Uterus (tissue), 4 donors: ENCODE results near the gene ZNRF2. TPM values are rescaled to one million over a fixed set of nuclear protein-coding genes. Genes with fewer than 3 reads are reported as not detected.

Experiments
- DNase-seq, 2 donors: peaks; one replicate each; pipeline ENCODE4 v3.0.0-alpha.2; 2019 to 2020
- H3K27ac ChIP-seq, 2 donors: fragments of 200-600 bp; sonication (generic); 1 replicate in 1 of 2; 2 replicates in 1 of 2; pipeline ENCODE4 v1.5.1; 2016 to 2018
- H3K27me3 ChIP-seq, 2 donors: fragments of 200-600 bp; sonication (generic); one replicate each; pipeline ENCODE4 v1.5.1; 2018 to 2019; ENCODE audit warnings: control low read depth in 1 of 2
- H3K36me3 ChIP-seq, 2 donors: fragments of 200-600 bp; sonication (generic); one replicate each; pipeline ENCODE4 v1.5.1; 2019; ENCODE audit warnings: control low read depth in 1 of 2
- H3K4me1 ChIP-seq, 2 donors: fragments of 200-600 bp; sonication (generic); one replicate each; pipeline ENCODE4 v1.5.1; 2018 to 2019; ENCODE audit warnings: control low read depth in 1 of 2
- H3K4me3 ChIP-seq, 2 donors: fragments of 200-600 bp; sonication (generic); 1 replicate in 1 of 2; 2 replicates in 1 of 2; pipeline ENCODE4 v1.5.1; 2018 to 2019; ENCODE audit warnings: mild to moderate bottlenecking in 1 of 2
- H3K9me3 ChIP-seq, 2 donors: fragments of 200-600 bp; sonication (generic); one replicate each; pipeline ENCODE4 v1.5.1; 2019; ENCODE audit warnings: control low read depth in 1 of 2
- POLR2A ChIP-seq, 2 donors: fragments of 450-650 bp; IDR thresholded peaks; one replicate each; pipeline ENCODE4 v1.6.1; 2016; ENCODE audit warnings: antibody characterized with exemption in 2 of 2, mild to moderate bottlenecking in 1 of 2, moderate library complexity in 1 of 2
- intact Hi-C: fragments of 100-400 bp; cut with DNase I; formaldehyde crosslinking; loops from one replicate; pipeline ENCODE4 v1.15.1; 2023; ENCODE audit warnings: low total_unique reads
- total RNA-seq, 4 donors: library from RNA; depleted of rRNA in 3 of 4; stranded (reverse); fragments of >200 nt in 3 of 4; gene quantifications; one replicate each; pipeline versions ENCODE4 v1.1.0 to v1.2.4, GENCODE V29; 2014 to 2023
- TF ChIP-seq, protein P1 (sequence below), 4 experiments: fragments of 200-600 bp in 2 of 4; fragments of 450-650 bp in 2 of 4; sonication (generic) in 2 of 4; IDR thresholded peaks; one replicate each; pipeline ENCODE4 v1.5.1; 2016 to 2019; ENCODE audit warnings: antibody characterized with exemption in 4 of 4, mild to moderate bottlenecking in 2 of 4, moderate library complexity in 1 of 4
- donor health status: DM: yes; HTN: yes; CAD: no.

Gene ZNRF2
- total RNA-seq, 4 donors from 2014 or later = 22.0 to 40.6 (median 27.3) TPM

GRCh38 chr7:30241767-30242166, 42.6 kb upstream of the ZNRF2 start:
- Histone ChIP-seq H3K4me1 (no peaks in the 10 kb centered on the region), H3K27ac (no peak overlapping the region), H3K36me3 (no peaks in the 10 kb centered on the region), H3K4me3 (no peak overlapping the region), H3K9me3 (no peaks in the 10 kb centered on the region), H3K27me3 (no peaks in the 10 kb centered on the region)
- intact Hi-C loops = no loop called here
- no peak for TF ChIP-seq POLR2A (IDR thresholded peaks at IDR 0.05)
- TF ChIP-seq, protein P1, sequence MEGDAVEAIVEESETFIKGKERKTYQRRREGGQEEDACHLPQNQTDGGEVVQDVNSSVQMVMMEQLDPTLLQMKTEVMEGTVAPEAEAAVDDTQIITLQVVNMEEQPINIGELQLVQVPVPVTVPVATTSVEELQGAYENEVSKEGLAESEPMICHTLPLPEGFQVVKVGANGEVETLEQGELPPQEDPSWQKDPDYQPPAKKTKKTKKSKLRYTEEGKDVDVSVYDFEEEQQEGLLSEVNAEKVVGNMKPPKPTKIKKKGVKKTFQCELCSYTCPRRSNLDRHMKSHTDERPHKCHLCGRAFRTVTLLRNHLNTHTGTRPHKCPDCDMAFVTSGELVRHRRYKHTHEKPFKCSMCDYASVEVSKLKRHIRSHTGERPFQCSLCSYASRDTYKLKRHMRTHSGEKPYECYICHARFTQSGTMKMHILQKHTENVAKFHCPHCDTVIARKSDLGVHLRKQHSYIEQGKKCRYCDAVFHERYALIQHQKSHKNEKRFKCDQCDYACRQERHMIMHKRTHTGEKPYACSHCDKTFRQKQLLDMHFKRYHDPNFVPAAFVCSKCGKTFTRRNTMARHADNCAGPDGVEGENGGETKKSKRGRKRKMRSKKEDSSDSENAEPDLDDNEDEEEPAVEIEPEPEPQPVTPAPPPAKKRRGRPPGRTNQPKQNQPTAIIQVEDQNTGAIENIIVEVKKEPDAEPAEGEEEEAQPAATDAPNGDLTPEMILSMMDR (IDR thresholded peaks at IDR 0.05) = no peak
- DNase-seq = no peak

DNA sequence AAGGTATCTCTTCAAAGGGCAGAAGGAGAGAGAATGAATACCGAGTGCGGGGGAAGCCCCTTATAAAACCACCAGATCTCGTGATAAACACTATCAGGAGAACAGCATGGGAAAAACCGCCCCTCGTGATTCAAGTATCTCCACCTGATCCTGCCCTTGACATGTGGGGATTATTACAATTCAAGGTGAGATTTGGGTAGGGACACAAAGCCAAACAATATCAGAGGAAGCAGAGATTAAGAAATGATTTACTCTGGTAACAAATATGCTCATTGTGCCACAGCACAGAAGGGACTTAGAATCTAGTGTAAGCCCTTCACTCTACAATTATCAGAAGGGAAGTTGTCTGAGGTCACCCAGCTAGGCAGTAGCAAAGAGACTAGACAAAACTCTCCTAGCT, 40.1 kb upstream of the ZNRF2 start:
- no peaks in the 10 kb centered on the region for H3K4me1 ChIP-seq
- no peaks in the 10 kb centered on the region for H3K9me3 ChIP-seq
- no peak overlapping the region for H3K4me3 ChIP-seq
- H3K27ac ChIP-seq = no peak overlapping the region
- intact Hi-C loops = no loop called here
- no peak for TF ChIP-seq POLR2A (IDR thresholded peaks at IDR 0.05)
- TF ChIP-seq, protein P1 (IDR thresholded peaks at IDR 0.05) = no peak
- no peaks in the 10 kb centered on the region for H3K36me3 ChIP-seq
- H3K27me3 ChIP-seq = no peaks in the 10 kb centered on the region
- no peak for DNase-seq

DNA sequence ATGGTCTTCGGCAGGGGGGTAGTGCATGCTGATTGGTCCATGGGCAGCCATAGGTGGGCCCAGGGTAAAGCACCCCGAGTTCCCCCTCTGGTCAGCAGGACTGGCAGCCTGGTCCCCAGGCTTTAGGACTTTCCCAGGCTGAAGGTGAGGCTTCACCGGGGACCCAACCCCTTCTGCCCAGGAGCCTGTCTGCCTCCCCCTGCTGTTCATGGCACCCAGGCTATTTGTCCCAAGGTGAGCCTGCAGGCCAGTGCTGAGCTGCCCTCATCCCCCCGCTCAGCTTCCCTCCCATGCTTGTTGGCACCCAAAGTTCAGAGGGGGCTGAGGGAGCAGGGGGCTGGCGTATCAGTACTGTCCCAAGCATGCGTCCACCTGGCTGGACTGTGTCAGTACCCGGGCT, 38.5 kb upstream of the ZNRF2 start:
- no peak overlapping the region for H3K27ac ChIP-seq
- no peaks in the 10 kb centered on the region for H3K9me3 ChIP-seq
- no peaks in the 10 kb centered on the region for H3K36me3 ChIP-seq
- TF ChIP-seq, protein P1 (IDR thresholded peaks at IDR 0.05) = no peak
- no peak for TF ChIP-seq POLR2A (IDR thresholded peaks at IDR 0.05)
- H3K27me3 ChIP-seq = no peaks in the 10 kb centered on the region
- no peak overlapping the region for H3K4me3 ChIP-seq
- no peak for DNase-seq
- no peaks in the 10 kb centered on the region for H3K4me1 ChIP-seq
- intact Hi-C loops = no loop called here

DNA sequence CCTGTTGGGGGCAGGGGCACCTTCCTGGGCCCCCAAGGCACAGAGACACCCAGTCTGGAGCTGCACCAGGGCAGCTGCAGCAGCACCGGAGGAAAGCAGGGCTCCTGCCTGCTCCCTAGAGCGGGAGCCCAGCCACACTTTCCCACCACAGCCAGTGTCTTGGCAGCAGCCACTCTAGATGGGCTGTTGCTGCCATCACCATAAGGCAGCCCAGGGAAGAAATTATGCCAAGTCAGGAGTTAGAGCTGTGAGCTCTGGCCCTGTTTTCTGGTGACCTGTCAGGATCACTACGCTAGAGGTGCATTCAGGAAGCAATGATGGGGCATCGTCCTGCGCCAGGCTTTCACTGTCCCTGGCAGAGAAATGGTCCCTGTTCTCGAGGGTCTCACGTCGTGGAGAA, 38.0 kb upstream of the ZNRF2 start:
- no peaks in the 10 kb centered on the region for H3K36me3 ChIP-seq
- no peak for TF ChIP-seq POLR2A (IDR thresholded peaks at IDR 0.05)
- TF ChIP-seq, protein P1 (IDR thresholded peaks at IDR 0.05) = no peak
- no peaks in the 10 kb centered on the region for H3K9me3 ChIP-seq
- no peak overlapping the region for H3K4me3 ChIP-seq
- no peak overlapping the region for H3K27ac ChIP-seq
- no peaks in the 10 kb centered on the region for H3K4me1 ChIP-seq
- H3K27me3 ChIP-seq = no peaks in the 10 kb centered on the region
- intact Hi-C loops = no loop called here
- no peak for DNase-seq

GRCh38 chr7:30247541-30248401, 36.6 kb upstream of the ZNRF2 start:
- Histone ChIP-seq H3K27me3 (no peaks in the 10 kb centered on the region), H3K4me3 (no peak overlapping the region), H3K9me3 (no peaks in the 10 kb centered on the region), H3K27ac (no peak overlapping the region), H3K4me1 (no peaks in the 10 kb centered on the region), H3K36me3 (no peaks in the 10 kb centered on the region)
- no peak for TF ChIP-seq POLR2A (IDR thresholded peaks at IDR 0.05)
- intact Hi-C loops = no loop called here
- DNase-seq = no peak
